Panc1 (cell line): ENCODE results near the gene DEFB123.
A peak's percentile ranks its signal among the peaks of the same experiment; 100 is the strongest.

Experiments
- POLR2AphosphoS5 ChIP-seq: IDR thresholded peaks from 2 replicates; pipeline ENCODE4 v1.6.1; 2012; ENCODE audit warnings: mild to moderate bottlenecking, low read depth, low read length, moderate library complexity
- TF ChIP-seq, protein P1 (sequence below): fragments of 450-650 bp; IDR thresholded peaks from 2 replicates; pipeline ENCODE4 v1.5.1; 2017; ENCODE audit warnings: mild to moderate bottlenecking

DNA sequence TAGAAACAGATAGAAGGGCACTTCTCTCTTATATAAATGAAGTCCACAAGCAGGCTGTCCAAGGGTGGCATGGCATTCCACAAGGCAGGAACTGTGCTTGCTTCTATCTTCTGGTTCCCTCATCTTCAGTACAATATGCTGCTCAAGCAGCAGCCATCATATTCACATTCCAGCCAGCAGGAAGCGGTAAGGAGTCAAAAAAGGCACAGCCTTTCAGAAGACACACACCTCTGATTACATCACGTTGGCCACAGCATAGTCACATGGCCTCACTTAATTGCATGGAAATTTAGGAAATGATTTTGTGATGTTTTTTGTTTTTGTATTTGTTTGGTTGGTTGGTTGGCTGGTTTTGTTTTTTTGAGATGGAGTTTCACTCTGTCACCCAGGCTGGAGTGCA, 53.7 kb downstream of the DEFB123 start:
- no peak for TF ChIP-seq POLR2AphosphoS5
- TF ChIP-seq, protein P1, sequence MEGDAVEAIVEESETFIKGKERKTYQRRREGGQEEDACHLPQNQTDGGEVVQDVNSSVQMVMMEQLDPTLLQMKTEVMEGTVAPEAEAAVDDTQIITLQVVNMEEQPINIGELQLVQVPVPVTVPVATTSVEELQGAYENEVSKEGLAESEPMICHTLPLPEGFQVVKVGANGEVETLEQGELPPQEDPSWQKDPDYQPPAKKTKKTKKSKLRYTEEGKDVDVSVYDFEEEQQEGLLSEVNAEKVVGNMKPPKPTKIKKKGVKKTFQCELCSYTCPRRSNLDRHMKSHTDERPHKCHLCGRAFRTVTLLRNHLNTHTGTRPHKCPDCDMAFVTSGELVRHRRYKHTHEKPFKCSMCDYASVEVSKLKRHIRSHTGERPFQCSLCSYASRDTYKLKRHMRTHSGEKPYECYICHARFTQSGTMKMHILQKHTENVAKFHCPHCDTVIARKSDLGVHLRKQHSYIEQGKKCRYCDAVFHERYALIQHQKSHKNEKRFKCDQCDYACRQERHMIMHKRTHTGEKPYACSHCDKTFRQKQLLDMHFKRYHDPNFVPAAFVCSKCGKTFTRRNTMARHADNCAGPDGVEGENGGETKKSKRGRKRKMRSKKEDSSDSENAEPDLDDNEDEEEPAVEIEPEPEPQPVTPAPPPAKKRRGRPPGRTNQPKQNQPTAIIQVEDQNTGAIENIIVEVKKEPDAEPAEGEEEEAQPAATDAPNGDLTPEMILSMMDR = peak; percentile 83
